A204.1 (cell line): ENCODE measurements around the gene CFAP44.
"Not testable (repeated sequence)": the region's sequence is repeated elsewhere in the genome, so short reads cannot be mapped to it uniquely, and the experiment has no call there.

Experiments used
- FAIRE-seq: peaks from 2 replicates; lab custom pipeline; 2012; peaks lifted over from hg19 to GRCh38; lab: Jason Lieb, UNC

The CFAP44 gene

DNA sequence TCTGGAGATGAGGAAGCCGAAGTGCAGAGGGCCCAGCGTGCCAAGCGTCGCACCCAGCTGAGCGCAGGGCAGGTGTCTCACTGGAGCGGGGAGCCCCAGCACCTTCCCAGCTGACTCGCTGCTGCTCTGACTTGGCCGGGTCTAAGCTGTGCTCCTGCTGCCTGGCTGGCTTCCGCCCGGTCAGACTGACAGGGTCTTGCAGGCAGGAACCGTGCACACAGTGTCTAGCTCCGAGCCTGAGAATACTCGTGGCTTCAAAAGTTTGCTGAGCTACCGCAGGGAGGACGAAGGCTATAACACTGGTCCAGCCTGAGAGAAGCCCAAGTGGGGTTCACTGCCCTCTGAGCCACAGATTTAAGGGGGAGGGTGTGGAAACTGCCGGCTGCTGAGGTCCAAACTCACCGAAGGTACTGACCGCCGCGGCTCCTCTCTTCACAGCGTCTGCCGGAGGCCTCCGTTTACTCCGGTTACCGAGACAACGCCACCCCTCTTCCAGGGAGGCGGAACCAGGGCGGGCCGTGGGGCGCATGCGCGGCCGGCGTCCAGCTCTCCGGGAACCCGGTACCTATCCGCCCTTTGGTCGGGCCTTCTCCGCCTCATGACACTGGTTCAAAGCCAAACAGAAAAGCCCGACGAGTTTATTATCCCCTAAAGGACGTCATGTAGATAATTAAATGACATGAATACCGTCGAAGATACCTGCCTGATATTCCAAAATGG, at the start of gene CFAP44:
Gene CFAP44 (minus strand): TSS at position 443 of the 720 bp plus-strand sequence. CDS start 7,829 bp downstream, outside the sequence.
- no peak for FAIRE-seq

GRCh38 chr3:113485161-113485609, 43.9 kb upstream of the CFAP44 start:
- FAIRE-seq = no peak

DNA sequence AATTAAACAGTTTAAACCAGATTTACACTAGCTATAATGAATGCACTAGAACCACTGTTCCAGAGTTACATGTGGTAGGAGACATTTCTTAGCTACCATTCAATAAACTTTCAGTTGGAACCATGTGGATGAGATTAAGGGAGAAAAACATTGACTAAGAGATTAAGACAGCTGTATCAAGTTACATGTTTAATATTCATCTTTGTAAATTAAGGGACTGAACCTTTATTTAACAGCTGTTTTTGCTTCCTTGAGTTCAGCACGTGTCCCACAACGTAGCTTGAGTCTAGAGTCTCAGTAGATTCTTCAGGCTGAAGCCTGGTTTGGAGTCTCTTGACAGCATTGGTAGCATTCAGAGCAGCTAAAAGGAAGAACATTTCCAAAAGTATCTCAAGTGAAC, 27.2 kb upstream of the CFAP44 start:
- FAIRE-seq = no peak

DNA sequence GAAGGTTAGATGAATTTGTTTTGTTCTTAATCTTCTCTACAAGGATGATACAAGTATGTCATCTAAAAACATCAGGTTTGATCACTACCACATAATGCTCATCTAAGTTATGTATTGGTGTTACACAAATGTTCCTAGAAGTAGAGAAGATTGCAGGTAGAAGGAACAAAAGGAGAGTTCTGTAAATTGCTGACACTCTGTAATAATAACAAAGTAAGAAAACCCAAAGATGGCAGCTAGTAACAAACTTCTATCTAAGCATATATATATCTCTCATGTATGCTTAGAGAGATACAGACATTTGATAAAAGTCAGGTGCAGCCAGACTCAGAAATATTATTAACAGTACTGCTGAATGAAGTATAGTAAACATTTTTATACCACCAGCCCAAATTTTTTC, 20.2 kb upstream of the CFAP44 start:
- no peak for FAIRE-seq

GRCh38 chr3:113458554-113458953, 17.3 kb upstream of the CFAP44 start:
- FAIRE-seq = not testable (repeated sequence)

DNA sequence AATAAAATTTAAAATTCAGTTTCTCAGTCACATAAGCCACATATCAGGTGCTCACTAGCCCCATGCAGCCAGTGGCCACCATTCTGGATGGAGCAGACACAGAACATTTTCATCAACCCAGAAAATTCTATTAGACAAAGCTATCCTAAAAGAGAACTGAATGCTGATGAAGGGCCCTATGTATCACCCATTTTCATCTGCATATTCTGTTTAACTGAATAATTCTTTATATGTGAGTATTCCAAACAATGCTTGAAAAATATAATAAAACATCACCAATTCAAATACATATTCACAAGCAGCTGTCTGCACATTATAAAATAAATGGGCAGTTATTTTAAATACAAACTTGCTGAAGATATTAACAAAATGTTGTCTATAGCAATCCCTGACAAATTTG, 14.2 kb upstream of the CFAP44 start:
- FAIRE-seq = no peak

DNA sequence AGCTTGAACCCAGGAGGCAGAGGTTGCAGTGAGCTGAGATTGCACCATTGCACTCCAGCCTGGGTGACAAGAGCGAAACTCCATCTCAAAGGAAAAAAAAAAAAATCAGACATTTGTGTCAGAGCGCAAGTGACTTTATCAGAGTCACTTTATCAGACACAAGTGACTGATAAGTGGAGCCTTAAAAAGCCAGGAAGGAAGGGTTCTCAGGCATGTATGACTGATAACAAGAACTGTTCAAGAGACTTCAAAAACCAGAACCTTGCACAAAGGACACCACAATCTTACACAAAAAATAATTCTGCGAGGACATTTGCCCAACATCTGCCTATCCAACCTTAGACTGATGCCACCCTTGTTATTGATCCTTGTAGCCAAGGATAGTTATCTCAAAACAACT, 13.3 kb upstream of the CFAP44 start:
- FAIRE-seq = no peak

- no peak for FAIRE-seq
Measured at GRCh38 chr3:113454057-113454456, 12.8 kb upstream of the CFAP44 start.

- FAIRE-seq = no peak
Measured at GRCh38 chr3:113450911-113451310, 9.6 kb upstream of the CFAP44 start.

DNA sequence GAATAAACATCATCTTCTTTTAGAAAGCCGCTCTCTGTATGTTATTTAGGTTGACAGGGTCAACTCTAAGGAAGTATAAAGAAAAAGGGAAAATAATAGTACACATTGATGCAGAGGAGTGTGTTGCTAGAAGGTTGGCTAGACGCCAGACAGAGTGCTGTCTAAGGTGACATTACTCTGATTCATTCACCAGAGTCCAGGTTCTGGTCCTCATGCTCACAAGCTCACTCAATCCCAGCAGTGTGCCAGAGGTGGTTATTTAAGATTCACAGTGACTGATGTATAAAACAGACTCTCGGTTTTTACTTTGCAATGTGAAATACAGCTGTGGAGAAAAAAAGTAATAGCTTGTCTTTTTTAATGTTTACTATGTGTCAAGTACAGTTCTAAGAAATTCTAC, 1.7 kb downstream of the CFAP44 start:
- FAIRE-seq = no peak

GRCh38 chr3:113438224-113438623, 3.1 kb downstream of the CFAP44 start:
- no peak for FAIRE-seq

- no peak for FAIRE-seq
Measured at GRCh38 chr3:113437411-113437810, 3.9 kb downstream of the CFAP44 start.

- no peak for FAIRE-seq
Measured at GRCh38 chr3:113436809-113437208, 4.5 kb downstream of the CFAP44 start.

DNA sequence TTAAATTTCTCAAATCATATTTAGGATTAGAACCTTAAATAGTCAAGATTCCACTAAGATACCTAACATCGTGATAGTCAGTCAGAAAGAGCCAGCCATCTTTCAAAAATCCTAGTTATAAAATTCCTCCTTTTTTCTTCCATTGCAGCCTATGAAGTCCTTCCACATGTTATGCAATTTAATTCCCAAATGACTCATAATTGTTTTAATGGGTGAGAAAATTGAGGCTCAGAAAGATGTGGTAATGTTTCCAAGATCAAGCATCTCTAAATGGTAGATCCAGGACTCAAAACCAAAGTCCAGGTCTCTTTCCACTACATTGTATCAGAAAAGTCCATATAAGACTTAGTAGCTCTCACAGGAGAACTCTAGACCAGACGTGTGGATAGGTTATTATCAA, 9.5 kb downstream of the CFAP44 start:
- no peak for FAIRE-seq

DNA sequence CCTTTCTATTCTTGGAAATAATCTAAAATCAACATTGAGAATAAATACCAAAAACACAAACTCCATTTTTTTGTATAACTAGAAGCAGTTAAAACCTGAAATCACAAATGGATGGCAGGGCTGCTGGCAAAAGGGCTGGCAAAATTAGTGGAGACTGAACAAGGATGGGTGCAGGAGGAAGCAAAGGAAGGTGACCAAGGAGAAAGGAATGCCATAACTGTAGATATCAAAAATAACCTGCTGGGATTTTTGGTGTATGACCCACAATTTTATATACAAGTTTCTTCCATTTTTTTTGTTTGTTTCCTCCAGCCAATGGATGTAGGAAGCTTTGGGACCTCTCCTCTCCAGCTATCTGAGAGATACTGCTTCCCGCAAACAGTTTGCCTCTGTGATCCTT, 12.7 kb downstream of the CFAP44 start:
- FAIRE-seq = no peak

DNA sequence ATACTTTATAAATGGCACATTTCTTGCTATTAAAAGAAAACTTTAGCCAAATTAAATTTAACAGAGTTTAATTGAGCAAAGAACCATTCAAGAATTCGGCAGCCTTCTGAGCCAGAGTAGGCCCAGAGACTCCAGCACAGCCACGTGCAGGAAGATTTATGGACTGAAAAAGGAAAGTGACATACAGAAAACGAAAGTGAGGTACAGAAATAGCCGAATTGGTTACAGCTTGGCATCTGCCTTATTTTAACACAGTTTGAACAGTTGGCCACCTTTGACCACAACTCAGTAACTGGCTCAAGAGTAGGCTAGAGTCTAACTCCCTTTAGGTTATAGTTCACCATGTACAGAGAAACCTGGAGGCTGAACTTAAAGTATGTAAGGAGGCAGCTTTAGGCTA, 17.6 kb downstream of the CFAP44 start:
- FAIRE-seq = no peak

- no peak for FAIRE-seq
Measured at GRCh38 chr3:113421082-113421481, 20.2 kb downstream of the CFAP44 start.

DNA sequence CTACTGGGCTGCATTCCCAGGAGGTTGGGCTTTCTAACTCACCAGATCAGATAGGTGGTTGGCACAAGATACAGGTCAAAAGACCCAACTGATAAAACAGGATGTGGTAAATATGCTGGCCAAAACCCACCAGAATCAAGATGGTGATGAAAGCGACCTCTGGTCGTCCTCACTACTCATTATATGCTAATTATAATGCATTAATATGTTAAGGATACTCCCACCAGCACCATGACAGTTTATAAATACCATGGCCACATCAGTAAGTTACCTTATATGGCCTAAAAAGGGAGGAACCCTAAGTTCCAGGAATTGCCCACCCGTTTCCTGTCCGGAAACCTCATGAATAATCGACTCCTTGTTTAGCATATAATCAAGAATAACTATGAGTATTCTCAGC, 31.6 kb downstream of the CFAP44 start:
- FAIRE-seq = no peak

DNA sequence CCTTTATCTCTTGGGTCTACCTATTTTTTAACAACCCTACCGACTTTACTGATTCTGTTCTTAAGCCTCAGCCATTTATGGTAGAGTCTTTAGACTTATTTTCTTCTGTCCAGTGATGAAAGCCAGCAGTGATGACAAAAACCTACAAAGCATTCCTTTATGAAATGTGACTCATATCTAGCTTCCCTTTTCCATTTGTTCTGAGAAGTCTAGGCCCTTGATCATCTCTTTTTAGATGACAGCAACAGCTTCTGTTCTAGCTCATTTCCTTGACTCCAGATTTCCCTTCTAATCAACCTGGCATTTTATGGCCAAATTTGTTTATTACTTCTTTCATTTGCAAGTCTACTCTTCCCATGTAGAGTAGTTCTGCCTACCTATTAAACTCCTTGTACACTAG, 36.1 kb downstream of the CFAP44 start:
- no peak for FAIRE-seq

- no peak for FAIRE-seq
Measured at GRCh38 chr3:113404637-113405036, 36.7 kb downstream of the CFAP44 start.
